ENCODE measurements around the gene CYREN.

- TF ChIP-seq CEBPB (IDR thresholded peaks at IDR 0.05) (no peak), TAF1 (IDR thresholded peaks at IDR 0.05; ENCODE audit: low read depth) (no peak), EGR1 (IDR thresholded peaks at IDR 0.05) (no peak), TCF12 (IDR thresholded peaks at IDR 0.05; ENCODE audit: low read depth) (no peak), TEAD4 (IDR thresholded peaks at IDR 0.05) (no peak), EP300 (IDR thresholded peaks at IDR 0.05; ENCODE audit: borderline replicate concordance) (no peak), USF1 (IDR thresholded peaks at IDR 0.05) (no peak), RAD21 (IDR thresholded peaks at IDR 0.05; ENCODE audit: low read depth) (no peak), YY1 (IDR thresholded peaks at IDR 0.05; ENCODE audit: low read depth) (no peak), ZBTB7A (IDR thresholded peaks at IDR 0.05; ENCODE audit: low read depth) (no peak), MAX (IDR thresholded peaks at IDR 0.05) (no peak)
Measured at GRCh38 chr7:135160858-135161653, 9.5 kb downstream of the CYREN start.

Data from Ishikawa (cell line).